ENCODE data around the gene SVIL.
"Not testable (repeated sequence)": the region's sequence is repeated elsewhere in the genome, so short reads cannot be mapped to it uniquely, and the experiment has no call there.

DNA sequence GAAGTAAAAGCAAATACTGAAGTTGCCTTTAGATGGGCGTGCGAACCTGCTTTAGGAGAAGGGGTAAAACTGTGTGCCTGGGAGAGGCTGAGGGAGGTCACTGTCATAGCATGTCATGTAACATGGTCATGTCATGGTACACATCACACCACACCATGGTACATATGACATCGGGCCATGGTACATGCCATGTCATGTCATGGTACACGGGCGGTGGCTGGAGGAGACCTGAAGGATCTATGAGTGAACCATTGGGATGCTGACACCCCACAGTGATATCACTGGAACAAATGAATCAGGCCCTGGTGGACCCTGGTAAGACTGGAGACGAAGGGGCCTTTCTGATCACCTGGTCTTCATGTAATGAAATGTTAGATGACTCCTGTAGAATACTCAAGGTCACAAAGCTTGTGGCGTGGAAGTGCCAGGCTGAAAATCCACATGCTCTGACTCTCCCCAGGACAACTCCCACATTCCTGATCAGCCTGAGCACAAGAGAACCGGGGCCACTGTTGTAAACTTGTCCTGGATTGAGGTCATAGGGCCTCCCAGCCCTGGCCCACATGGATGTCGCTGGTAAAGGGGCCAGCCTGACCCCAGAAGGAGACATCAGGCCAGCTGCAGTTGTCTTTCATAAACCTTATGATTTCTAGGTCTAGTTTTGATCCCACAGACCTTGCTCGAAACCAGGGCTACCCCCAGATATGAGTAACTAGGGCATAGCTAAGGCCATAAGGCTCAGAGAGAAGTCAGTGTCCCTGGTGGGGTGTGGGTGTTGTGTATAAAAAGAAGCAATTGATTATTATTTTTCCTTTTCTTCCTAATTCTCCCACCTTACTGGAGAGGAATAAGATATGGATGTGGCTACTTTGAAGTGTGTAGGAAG is 60.3 kb downstream of the SVIL start:
- TF ChIP-seq, protein P1, sequence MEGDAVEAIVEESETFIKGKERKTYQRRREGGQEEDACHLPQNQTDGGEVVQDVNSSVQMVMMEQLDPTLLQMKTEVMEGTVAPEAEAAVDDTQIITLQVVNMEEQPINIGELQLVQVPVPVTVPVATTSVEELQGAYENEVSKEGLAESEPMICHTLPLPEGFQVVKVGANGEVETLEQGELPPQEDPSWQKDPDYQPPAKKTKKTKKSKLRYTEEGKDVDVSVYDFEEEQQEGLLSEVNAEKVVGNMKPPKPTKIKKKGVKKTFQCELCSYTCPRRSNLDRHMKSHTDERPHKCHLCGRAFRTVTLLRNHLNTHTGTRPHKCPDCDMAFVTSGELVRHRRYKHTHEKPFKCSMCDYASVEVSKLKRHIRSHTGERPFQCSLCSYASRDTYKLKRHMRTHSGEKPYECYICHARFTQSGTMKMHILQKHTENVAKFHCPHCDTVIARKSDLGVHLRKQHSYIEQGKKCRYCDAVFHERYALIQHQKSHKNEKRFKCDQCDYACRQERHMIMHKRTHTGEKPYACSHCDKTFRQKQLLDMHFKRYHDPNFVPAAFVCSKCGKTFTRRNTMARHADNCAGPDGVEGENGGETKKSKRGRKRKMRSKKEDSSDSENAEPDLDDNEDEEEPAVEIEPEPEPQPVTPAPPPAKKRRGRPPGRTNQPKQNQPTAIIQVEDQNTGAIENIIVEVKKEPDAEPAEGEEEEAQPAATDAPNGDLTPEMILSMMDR (conservative IDR thresholded peaks at IDR 0.05; ENCODE audit: low read length): not testable (repeated sequence)
- TF ChIP-seq EZH2phosphoT487 (IDR thresholded peaks at IDR 0.05; ENCODE audit: borderline replicate concordance, low read depth, low read length): not testable (repeated sequence)
